RWPE1 (cell line): Measurements from ENCODE around the gene TMEM43.
"Not testable (repeated sequence)": the region's sequence is repeated elsewhere in the genome, so short reads cannot be mapped to it uniquely, and the experiment has no call there.

ENCODE experiments used
- CTCF ChIA-PET: fragments of 350-600 bp; sonication (Branson Sonifier 250); formaldehyde crosslinking; extraction: SDS; loops from one replicate; lab custom pipeline; 2021; lab: Yijun Ruan, JAX
- POLR2A ChIA-PET: fragments of 400-600 bp; formaldehyde crosslinking; extraction: SDS; loops from one replicate; lab custom pipeline; 2020; ENCODE audit warnings: antibody characterized with exemption; ENCODE audit not compliant: low non-redundant PET; lab: Yijun Ruan, JAX
- DNase-seq: peaks from one replicate; pipeline ENCODE4 v3.0.0; 2012; ENCODE audit warnings: low spot score
- H3K27ac ChIP-seq: fragments of 450-650 bp; 2 replicates; pipeline ENCODE4 v1.5.1; 2017
- TF ChIP-seq, protein P1 (sequence below): fragments of 450-650 bp; conservative IDR thresholded peaks from 2 replicates; pipeline ENCODE4 v1.5.1; 2017; ENCODE audit warnings: low read depth, mild to moderate bottlenecking

The TMEM43 gene

DNA sequence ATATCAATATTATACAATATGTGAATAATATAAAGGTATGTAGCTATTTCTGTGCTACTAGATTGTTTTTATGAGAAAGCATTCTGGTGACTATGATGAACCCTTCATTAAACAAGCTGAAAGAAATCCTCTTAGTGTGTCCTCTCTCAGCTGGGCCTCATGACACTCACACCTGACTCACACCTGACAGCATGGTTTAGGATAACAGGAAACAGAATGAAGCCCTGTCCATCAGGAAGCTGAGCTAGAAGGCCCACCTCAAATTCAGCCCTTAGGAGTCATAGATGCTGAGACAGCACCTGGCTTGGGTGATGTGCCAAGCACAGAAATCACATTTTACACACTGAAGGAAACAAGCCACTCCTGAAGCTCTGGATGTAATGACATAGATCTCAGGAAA is 31.0 kb upstream of the TMEM43 start:
- ChIA-PET CTCF (no interaction called here), POLR2A (no interaction called here)
- TF ChIP-seq, protein P1, sequence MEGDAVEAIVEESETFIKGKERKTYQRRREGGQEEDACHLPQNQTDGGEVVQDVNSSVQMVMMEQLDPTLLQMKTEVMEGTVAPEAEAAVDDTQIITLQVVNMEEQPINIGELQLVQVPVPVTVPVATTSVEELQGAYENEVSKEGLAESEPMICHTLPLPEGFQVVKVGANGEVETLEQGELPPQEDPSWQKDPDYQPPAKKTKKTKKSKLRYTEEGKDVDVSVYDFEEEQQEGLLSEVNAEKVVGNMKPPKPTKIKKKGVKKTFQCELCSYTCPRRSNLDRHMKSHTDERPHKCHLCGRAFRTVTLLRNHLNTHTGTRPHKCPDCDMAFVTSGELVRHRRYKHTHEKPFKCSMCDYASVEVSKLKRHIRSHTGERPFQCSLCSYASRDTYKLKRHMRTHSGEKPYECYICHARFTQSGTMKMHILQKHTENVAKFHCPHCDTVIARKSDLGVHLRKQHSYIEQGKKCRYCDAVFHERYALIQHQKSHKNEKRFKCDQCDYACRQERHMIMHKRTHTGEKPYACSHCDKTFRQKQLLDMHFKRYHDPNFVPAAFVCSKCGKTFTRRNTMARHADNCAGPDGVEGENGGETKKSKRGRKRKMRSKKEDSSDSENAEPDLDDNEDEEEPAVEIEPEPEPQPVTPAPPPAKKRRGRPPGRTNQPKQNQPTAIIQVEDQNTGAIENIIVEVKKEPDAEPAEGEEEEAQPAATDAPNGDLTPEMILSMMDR = no peak
- DNase-seq = no peak
- no peak overlapping the region for H3K27ac ChIP-seq

DNA sequence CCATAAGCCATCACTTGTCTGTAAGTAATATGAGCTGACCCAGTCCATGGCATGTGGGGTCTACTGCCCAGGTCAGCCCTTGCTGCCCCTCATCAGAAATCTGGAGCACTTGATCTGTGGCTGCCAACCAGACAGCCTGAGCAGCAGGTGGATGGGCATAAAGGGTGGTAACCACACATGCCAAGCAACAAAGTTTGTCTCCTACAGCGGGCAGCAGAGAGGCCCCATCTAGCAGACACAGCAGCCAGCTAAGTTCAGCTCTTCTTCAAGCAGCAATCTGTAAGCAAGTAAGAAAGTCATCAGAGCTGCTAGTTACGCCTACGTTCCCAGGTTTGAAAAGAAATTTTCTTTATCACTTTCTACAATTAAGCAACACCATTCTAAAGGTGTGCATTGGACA is 28.1 kb upstream of the TMEM43 start:
- CTCF ChIA-PET = interaction anchor here (0.7 kb wide), 1 partner anchor 15 kb away, joined by 4 read pairs; no protein-coding TSS in a partner anchor
- TF ChIP-seq, protein P1 = no peak

DNA sequence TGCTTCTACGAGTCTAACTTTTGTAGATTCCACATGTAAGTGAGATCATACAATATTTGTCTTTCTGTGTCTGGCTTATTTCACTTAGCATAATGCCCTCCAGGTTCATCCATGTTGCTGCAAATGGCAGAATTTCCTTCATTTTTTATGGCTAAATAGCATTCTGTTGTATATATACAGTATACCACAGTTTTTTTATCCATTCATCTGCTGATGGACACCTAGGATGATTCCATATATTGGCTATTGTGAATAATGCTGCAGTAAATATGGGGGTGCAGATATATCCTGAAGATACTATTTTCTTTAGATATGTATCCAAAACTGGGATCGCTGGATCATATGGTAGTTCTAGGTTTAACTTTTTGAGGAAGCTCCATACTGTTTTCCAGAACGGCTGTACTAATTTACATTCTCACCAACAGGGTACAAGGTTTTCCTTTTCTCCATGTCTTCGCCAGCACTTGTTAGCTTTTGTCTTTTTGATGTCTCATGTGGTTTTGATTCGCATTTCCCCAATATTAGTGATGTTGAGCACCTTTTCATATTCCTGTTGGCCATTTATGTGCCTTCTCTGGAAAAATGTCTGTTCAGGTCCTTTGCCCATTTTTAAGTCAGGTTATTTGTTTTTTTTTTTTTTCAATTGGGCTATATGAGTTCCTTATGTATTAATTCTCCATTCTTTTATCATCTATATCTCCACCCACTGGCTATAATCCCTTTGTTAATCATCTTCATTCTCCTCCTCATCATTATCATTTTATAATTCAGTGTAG is 27.0 kb upstream of the TMEM43 start:
- ChIA-PET CTCF (interaction anchor here (0.7 kb wide), 1 partner anchor 16 kb away, joined by 4 read pairs; no protein-coding TSS in a partner anchor), POLR2A (no interaction called here)
- TF ChIP-seq, protein P1 = no peak
- DNase-seq = no peak
- no peak overlapping the region for H3K27ac ChIP-seq

More for the DNA sequence above, 28.1 kb upstream of the TMEM43 start:
- H3K27ac ChIP-seq = no peak overlapping the region
- POLR2A ChIA-PET = no interaction called here
- DNase-seq = no peak

DNA sequence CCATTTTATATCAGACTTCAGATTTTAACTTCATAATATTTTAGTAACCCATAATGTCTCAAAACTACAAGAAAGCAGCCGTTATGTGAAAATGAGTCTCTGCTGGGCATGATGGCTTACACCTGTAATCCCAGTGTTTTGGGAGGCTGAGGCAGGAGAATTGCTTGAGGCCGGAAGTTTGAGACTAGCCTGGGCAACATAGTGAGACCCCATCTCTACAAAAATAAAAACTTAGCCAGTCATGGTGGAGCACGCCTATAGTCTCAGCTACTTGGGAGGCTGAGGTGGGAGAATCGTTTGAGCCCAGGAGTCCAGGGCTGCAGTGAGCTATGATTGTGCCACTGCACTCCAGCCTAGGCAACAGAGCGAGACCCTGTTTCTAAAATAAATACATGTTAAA is 15.0 kb upstream of the TMEM43 start:
- POLR2A ChIA-PET, H3K27ac ChIP-seq, CTCF ChIA-PET, DNase-seq: not testable (repeated sequence)

DNA sequence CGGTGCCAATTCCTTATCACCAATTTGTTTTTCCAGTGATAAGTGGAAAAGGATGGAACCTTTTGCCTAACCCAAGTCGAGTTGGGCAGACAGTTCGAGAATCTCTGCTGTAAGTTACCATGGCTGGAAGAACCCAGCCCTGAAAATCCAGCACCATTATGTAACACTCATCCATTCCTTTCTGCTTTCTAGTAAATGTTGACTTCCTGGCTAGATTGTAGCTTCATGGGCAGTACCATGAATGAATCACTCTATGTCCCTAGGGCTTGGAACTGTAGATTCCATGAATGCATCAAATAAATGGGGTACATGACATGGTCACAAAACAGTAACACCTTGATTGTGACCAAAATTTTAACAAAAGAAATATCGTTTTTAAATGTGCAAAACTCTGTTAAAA is 14.2 kb upstream of the TMEM43 start:
- CTCF ChIA-PET = interaction anchor here (0.9 kb wide), 1 partner anchor 214 kb away, joined by 3 read pairs; no protein-coding TSS in a partner anchor

DNA sequence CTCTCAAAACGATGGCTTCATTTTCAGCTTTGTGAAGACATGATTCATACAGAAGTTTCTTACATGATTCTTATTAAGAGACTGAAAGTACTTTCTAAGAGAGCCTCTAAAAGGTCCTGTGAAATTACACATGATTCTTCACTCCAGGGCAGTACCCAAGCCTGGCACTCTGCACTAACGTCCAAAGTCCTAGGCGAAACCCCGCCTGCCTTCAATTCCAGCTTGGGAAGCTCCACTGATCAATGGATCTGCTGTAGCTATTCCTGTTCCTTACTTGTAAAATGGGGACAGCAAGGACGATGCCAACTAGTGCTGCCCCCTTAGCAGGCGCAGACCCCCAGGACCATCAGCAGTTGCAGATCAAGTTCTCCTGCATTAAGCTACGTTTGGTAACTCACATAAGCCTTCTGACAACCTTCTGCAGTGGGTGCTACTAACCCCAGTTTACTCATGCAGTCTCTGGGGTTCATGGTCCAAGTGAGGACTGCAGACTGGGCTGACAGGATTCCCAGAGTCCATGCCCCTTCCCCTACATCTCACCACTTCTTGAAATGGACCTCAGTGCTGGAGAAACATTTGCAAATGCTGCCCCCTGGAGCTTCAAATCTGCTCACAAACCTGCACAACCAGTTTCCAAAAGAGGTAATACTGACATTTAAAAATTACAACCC is 10.8 kb upstream of the TMEM43 start:
- ChIA-PET POLR2A (no interaction called here), CTCF (interaction anchor here (0.6 to 1.9 kb wide), 2 partner anchors 218 to 219 kb away, joined by 3 to 6 read pairs; no protein-coding TSS in a partner anchor)
- TF ChIP-seq, protein P1 = no peak
- DNase-seq = no peak
- H3K27ac ChIP-seq = no peak overlapping the region

More for the DNA sequence above, 14.2 kb upstream of the TMEM43 start:
- POLR2A ChIA-PET = no interaction called here
- TF ChIP-seq, protein P1 = no peak
- no peak overlapping the region for H3K27ac ChIP-seq
- DNase-seq = no peak
